GM19043 (cell line): ENCODE data around the gene UEVLD.

Experiments
- ATAC-seq: cut with Tn5 transposase; IDR thresholded peaks from one replicate; pipeline ENCODE4 v1.9.1; 2021; ENCODE audit warnings: low read depth; ENCODE audit not compliant: unreplicated experiment

Gene UEVLD

DNA sequence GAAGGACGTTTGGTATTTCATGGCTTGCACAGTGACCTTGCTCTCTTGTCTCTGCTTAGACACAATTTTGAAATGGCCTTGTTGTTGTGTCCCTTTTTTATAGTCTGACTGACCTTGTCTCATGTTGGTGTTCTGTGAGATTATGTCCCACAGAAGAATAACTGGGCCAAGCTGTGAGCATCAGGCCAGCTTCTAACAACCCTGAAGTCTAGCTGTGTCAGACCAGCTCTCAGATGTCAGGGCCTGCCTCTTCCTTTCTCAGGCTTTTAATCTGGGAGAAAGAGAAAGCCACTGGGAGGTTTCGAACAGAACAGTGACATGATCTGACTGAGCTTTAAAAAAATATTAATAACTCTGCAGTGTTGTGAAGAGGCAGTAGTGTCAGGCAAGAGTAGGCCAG lies 2.0 kb upstream of the UEVLD start:
- ATAC-seq, result no peak

DNA sequence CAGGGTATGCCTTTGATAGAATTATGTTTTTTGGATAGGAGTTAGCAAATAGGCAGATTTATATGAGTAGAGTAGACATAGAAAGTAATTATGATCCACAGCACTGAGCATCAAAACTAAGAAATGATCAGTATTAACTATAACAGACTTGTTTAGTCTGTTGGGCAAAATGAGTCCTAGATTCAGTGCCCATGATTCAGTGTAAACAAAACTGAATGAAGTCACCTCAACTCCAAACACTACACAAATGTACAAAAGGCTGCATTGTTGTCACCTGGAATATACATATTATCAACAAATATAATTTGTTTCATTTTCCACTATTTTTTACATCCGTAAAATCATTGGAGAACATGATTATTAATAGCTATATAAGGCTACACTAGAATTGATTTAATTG lies 6.7 kb downstream of the UEVLD start:
- no peak for ATAC-seq

DNA sequence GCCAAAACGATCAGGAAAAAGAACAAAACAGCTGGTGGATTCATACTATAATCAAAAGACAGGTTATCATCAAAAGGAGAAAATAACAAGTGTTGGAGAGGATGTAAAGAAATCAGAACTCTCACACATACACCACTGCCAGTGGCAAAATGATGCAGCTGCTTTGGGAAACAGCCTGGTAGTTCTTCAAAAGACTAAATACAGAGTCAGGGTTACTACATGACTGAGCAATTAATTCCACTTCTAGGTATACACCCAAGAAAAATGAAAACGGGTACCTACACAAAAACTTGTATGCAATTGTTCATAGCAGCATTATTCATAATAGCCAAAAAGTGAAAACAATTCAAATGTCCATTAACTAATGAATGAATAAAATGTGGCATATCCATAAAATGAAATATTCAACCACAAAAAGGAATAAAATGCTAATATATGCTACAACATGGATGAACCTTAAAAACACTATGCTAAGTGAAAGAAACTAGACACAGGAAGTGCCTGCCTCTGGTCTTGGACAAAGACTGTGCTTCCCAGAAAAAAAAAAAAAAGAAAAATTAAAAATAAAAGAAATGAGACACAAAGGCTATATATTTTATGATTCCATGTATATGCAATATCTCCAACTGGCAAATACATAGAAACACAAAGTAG lies 8.3 kb downstream of the UEVLD start:
- no peak for ATAC-seq

DNA sequence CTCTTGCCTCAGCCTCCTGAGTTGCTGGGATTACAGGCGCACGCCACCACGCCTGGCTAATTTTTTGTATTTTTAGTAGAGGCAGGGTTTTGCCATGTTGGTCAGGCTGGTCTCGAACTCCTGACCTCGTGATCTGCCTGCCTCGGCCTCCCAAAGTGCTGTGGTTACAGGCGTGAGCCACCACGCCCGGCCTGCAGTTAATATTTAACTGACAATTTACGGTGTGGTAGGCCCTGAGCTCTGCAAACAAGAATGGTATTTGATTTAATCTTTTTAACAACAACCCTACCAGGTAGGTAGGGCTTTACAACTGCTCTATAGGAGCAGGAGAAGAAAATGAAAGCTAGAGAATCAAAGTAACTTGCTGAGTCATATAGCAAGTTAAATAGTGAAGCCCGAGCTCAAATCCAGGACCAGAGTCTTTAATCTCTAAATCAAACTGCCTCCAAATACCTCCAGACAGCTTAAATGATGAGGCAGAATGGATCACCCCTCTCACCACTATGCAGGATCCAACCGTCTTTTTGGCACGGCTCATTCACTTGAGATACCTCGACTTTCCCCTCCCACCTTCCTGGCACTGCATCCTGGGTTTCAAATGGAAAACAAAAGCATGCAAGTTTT lies 9.4 kb downstream of the UEVLD start:
- ATAC-seq, result peak; percentile 61

DNA sequence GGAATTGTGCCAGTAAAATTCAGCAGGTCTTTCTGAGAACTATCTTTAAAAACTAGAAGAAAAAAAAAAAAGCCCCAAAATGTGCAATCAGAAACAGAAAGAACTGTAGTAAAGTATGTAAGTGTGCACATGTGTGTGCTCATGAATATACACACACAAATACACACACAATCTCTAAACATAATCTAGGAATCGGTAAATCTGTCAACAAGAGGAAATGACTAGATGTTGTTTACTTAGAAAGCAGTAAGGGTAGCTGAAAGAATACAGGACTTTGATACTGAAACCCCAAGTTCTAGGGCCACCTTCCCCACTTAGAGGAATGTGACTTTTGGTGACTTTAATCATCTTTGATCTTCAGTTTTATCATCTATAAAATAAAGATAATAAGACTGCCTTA lies 13.2 kb downstream of the UEVLD start:
- ATAC-seq, result no peak

DNA sequence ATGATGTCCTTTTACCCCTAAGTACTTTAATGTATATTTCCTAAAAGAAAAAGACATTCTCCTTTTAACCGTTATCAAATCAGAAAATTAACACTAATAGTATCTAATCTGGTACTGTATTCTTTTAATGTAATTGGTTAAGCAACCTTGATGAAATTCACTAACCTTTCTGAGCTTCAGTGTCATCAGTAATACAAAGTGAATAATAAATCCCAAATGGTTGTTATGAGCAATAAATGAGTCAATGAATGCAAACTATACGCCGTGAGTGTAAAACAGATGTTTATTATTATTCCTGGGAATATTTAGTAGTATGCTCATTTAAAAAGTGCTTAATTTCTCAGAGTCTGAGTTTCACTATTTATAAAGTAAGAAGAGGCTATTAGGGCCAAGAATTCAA lies 21.5 kb downstream of the UEVLD start:
- ATAC-seq, result no peak

DNA sequence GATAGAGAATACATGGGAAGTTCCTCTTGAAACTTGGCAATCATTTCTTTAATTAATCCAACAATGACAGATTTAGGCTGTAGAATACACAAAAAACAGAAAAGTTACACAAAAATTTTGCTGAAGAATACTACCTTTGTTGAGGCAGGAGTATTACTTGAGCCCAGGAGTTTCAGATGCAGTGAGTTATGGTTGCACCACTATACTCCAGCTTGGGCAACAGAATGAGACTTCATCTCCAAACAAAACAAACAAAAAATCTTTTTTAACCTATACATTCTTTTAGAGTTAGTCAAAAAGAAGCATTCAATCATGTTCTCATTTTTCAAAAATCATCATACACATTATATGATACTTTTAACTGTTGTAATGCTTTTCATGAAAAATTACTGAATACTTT lies 22.1 kb downstream of the UEVLD start:
- ATAC-seq, result no peak

DNA sequence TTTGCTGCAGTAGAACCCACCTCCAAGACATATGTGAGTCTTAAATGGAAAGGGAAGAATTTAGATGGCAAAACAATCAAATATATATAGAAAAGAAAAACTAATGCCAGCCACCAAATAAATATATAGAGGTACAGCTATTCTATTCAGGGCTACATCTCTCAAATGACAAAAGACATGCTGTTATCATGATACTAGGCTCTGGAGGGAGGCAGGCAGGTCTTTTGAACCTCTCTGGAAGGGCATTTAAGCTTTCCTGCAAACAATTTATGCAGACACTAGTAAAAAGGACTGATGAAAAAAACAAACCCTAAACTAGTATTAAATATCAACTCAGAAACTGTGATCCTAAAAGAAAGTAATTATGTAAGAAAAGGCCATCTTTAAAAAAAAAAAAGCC lies 24.4 kb downstream of the UEVLD start:
- no peak for ATAC-seq

DNA sequence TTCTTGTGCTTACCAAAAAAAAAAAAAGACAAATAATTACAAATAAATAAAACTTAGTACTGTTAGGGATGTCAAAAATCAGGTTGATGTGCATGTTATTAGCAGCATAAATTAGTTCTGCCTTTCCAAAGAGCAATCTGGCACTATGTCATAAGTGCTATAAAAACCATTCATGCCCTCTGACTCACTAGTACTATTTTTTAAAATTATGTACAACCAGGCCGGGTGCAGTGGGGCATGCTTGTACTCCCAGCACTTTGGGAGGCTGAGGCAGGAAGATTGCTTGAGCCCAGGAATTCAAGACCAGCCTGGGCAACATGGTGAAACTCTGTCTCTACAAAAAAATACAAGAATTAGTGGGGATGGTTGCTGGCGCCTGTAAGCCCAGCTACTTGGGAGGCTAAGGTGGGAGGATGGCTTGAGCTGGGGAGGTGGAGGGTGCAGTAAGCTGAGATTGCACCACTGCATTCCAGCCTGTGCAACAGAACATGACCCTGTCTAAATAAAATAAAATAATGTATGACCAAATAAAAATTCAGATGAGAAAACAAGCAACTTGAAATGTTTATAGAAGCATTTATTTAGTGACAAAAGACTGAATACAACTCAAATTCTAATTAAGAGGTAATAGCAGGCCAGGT lies 25.3 kb downstream of the UEVLD start:
- ATAC-seq, result no peak

DNA sequence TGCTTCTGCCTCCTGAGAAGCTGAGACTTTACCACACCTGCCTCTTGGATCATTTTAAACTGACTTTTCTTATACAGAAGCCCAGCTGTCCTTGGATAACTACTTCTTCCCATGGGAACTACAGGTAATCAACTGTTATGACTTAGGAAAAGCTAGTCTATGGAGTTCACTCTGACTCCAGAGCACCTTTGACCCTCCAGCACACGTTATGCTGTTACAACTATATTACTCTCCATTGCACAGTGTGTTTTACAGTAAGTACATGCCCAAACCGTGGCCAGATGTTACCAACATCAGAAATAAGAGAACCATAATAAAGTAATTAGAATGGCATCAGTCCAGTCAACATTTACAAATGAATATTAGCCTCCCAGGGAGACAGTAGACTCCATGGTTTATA lies 40.5 kb downstream of the UEVLD start:
- ATAC-seq, result no peak

DNA sequence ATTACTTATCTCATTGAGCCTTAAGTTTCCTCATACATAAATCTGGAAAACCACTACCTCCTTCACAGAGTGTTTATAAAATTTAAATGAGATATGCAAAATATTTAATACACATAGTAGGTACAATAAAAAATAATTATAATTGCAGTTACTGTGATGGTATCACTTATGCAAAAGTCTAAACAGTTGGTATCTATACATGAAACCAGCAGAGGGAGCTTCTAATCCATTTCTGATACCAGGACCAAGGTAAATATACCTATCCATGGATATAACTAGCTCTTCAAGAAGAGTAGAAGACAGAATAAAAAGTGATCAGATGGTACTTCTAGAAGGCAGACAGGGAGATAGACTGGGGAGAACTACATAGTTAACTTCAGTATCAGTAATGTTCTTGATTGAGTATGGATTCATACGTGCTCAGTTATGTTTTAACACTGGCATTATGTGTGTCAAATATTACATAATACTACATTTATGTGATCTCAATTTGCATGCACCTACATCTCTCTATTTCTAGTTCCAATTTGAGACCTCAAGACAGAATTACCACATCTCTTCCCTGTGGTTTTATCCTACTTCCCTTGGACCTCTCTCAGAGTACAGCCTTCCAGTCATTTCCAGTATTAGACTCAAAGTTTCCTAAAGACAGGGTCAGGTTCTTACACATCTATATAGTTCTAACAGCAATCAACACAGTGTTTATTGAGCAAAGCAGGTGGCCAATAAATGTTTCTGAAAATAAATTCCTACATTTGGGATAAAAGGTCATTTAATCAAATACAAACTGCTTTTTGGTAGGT lies 48.1 kb downstream of the UEVLD start:
- no peak for ATAC-seq

DNA sequence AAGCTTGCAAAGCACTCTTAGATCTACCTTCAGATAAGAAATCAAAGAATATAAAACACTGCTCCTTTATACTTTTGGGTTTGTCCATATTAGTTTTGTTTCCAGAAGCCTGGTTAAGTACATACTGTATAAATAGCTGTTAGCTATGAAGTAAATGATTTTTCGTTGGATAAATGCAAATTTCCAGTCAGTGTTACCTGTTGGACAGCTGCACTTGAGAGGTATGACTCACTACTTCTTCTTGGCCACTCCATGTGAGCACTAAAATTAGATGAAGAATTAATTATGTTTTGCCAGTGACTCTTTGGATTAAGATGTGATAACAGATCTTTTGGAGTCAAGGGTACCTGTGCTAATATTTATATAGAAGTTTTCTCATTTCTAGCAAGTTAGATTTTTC lies 52.3 kb downstream of the UEVLD start:
- ATAC-seq, result no peak

DNA sequence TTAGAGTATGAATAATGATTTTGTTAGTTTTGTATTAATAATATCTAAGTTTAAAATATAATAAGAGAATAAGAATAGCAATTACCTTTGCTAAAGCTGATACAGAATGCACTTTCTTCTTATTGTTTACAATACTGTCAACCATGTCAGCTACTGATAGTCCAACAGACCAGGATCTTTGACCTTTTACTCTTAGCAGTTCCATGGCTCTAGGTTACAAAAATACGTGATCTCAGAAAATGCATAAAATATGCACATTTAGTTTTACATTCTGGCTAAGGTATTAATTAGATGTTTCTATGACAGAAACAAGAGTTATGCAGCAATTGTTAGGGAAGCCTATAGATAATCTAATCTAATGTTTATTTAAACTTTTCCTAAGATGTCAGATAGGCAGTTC lies 54.3 kb downstream of the UEVLD start:
- no peak for ATAC-seq

DNA sequence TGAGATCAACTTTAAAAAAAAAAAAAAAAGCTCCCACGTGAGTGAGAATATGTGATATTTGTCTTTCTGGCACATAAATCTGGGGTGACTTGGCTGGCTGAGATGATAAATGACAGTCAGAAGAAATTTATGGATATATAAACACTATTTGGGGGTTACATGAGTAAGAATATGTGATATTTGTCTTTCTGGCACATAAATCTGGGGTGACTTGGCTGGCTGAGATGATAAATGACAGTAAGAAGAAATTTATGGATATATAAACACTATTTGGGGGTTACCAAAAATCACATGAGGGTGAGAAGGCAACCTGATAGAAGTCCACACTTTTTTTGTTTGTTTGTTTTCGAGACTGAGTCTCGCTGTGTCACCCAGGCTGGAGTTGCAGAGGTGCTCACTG lies 55.2 kb downstream of the UEVLD start:
- no peak for ATAC-seq

DNA sequence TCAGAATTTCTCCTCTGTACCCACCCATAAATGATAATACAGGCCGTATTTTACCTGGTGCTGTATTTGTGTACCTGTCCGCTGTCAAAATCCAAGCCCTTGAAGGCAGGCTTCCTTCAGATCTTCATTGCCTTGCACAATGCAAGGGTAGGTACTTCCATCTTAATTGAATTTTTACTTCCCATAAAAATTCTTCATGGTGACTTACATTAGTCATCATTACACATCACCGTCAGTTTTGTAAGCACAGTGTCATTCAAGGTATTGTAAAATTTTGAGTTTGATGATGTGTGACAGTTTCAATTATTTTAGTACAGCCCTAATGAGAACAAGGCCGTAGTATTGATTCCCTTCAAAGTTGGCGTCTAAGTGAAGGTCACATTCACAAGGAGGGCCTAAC lies 61.0 kb downstream of the UEVLD start:
- ATAC-seq, result no peak

DNA sequence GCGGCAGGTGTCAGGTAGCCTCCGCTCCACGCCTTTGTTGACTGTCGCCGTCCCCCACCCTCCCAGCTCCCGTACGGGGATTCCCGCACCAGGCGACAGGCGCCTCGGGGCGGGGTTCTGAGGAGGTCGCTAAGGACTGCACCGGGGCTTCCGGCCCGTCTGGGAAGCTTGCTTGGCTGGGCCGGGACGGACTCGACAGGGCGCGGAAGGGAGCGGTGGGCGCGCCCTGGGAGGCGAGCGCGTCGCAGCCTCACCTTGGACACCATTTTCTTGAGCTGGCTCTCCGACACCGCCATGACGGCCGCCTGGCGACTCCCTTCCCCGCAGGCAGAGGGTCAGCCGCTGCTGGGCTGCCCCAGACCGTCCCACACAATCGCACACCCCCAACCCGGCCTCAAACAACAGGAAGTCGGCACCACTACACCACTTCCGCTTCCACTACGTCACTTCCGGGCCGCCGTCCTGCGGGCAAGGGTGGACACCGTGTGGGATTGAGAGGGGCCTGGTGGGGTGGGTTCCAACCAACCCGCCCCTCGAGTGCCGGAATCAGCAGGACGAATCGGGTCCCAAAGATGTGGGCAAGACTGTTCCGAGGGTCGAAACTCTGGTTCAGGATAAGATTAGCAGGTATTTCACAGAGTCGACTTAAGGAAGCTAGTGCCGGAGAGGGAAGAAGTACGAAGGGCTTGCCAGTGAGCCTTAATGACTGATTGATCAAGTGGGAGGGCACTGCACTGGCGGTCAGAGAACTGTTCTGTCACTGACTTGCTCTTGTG lies 61.8 kb downstream of the UEVLD start, which contains the start of gene TSG101:
Gene TSG101, minus strand, starts transcription at position 422 of the 776 bp plus-strand sequence. Its CDS starts 126 bp downstream, at position 296.
- ATAC-seq, result peak; percentile 94

DNA sequence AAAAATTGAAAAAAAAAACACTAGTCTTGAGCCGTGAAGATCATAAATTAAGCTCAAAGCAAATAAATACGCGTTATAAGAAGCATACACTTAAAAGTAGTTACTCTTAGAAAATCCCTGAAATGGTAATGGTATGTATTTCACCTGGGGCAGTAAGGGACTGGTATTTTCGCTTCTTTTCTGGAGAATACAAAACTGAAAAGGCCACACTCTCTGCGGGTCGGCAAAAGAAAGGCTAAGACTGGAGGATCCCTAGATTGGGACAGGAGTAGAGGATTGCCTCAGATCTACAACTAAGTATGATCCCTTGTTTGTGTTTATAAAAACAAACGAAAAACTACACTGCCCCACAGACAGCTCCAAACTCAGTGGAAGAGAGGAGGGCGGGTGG lies 62.4 kb downstream of the UEVLD start:
- ATAC-seq, result no peak

DNA sequence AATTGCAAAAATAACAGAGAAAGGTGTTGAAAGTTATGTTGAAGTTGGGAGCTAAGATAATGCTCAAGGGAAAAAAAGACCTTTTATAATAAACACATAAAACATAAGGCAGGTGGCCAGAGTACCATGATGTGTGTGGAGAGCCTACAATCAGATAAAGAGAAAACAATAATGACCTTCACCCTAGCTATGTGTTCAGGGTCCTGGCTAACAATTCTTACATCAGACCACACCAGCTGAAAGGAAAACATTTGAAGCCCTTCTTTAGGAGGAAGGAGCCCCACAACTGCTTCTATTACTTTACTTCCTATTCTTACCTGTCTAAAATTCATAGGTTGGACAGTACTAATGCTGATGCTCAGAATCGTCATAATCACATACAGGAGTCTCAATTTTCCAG lies 64.3 kb downstream of the UEVLD start:
- ATAC-seq, result no peak

DNA sequence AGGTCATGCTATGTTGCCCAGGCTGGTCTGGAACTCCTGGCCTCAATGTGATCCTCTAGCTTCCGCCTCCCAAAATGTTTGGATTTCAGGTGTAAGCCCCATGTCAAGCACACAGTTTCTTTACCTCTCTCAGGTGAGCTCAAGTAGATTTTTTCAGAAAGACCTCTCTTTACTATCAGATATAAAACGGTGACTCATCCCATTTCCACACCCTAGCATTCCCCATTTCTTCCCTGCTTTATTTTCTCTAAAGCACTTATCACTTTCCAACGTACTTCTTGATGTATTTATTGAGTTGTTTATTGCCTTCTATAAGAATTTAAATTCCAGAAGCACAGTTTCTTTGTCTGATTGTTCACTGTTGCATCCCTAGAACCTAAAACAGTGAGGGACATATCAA lies 65.5 kb downstream of the UEVLD start:
- ATAC-seq, result no peak

DNA sequence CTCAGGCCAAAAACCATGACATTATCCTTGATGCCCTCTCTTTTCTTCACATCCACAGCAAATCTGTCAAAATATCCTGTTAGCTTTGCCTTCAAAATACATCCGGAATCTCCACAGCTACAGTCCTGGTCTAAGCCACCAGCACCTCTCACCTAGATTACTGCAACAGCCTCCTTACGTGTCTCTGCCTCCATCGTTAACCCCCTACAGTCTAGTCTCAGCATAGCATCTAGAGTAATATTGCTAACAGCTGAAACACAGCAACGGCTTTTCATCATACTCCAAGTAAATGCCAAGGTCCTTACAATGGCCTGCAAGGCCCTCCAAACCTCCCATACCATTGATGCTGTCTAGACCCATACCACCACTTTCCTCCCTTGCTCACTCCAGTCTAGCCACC lies 66.1 kb downstream of the UEVLD start:
- ATAC-seq, result no peak

DNA sequence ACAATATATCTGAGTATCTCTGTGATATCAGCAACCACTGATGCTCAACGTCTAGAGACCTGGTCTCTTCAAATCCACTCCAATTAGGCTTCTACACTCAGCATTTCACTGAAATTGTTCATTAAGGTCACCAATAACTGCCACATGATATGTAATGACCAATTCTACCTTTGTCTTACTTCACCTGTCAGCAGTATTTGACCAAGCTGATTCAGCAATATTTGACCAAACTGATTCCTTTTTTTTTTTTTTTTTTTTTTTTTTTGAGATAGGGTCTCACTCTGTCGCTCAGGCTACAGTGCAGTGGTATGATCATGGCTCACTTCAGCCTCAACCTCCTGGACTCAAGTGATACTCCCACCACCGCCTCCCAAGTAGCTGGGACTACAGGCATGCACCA lies 67.4 kb downstream of the UEVLD start:
- ATAC-seq, result no peak
